ENCODE data around the gene OTOGL.
A peak's percentile ranks its signal among the peaks of the same experiment; 100 is the strongest.

OTOGL gene

GRCh38 chr12:80373666-80374065 is 274.3 kb downstream of the OTOGL start:
- no peak for DNase-seq (ENCODE audit: low spot score)

DNA sequence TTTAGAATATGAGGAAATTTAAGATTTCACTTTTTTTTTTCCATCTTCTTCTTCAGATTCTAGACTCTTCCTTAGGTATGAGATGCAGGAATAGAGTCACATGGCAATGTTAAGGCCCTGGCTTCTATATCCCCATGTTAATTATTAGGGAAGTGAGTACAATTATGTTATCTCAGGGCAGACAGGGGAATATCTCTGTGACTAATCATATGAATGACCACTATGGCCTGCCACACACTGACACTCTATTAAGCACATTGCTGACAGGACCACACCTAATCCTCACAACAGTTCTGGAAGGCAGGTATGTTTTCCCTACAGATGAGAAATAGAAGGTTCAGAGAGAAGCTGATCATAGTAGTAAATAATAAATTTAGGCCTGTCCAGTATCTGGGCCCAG is 275.3 kb downstream of the OTOGL start:
- no peak for DNase-seq (ENCODE audit: low spot score)

DNA sequence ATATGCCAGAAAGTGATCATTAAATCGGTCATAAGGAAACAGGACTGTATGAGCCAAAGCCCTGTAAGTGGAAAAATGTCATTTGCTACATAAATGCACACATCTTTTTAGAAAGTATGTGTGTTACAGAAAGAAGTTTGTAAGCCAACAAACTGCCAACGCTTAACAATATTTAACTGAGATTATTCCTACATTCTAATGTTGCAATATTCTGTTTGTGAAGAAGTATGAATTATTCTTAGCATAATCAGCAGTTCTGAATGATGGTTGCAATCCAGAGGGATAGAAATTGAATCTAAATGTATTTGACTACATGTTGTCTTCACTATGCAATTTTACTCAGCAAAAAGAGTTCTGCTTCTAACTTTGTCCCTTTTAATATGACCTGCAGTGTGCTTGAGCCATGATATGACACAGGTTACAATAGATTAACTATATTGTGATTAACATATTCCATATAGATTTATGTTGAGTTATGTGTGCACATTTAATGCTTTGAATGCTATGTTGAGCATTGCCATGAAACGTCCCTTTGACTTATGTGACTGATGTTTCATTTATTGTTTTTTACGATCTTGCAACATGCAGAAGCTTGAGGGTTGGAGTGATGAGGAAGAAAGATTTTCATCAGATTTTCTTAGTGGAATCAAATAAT is 277.9 kb downstream of the OTOGL start:
- DNase-seq (ENCODE audit: low spot score), result no peak

- no peak for DNase-seq (ENCODE audit: low spot score)
Measured at GRCh38 chr12:80381121-80381520, 281.8 kb downstream of the OTOGL start.

DNA sequence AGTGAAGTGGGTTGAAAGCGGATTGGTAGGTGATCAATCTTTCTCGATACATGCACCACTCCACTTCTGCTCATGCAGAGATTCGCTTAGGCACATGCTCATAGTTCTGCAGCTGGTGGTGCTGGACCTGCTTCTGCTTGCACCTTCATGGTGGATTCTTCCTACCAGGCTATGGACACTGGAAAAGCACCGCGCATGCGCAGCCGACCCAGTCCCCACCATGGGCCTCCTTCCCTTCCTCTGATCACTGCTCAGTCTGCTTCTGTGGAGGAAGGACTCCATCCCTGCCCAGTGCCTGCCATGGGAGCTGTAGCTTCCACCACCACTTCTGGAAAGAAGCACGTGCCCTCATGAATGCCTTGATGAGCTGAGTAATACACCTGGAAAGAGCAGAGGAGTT is 282.9 kb downstream of the OTOGL start:
- no peak for DNase-seq (ENCODE audit: low spot score)

DNA sequence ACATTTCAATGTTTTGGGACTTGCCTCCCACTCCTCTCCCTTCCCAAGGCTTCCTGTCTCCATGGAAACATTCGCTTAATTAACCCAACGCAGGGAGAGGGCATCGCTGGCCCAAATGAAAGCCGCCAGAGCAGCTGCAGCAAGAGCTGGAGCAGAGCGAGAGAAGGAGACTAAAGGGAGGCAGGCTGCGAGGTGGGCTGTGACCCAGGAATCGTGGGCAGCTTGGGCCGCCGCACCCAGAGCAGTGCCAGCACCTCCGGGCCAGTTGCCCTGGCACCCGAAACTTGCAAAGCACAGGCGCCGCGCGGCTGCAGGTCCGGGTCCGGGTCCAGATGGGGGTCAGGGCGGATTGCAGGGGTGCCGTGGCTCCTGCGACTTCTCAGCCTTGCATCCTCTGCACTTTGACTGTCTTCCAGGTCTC is 301.2 kb downstream of the OTOGL start:
- DNase-seq (ENCODE audit: low spot score), result peak; percentile 8

DNA sequence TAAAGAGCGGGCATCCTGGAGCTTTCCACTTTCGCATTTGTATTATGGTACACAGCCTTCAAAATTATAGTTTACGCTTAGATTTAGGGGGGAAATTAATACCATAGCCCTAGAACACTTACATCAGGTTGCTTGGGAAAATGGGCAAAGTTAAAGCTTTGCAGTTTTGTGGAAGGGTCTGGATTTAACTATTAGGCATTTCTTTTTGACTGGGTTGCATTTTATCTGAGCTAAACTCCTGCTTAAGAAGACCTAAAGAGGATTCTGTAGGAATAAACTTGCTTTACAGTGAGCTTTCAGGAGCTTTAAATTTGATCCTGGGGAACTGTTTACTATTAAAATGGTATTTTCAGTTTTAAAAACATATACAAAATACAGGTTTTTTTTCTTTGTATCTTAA is 301.9 kb downstream of the OTOGL start:
- no peak for DNase-seq (ENCODE audit: low spot score)

GRCh38 chr12:80404629-80405028 is 305.3 kb downstream of the OTOGL start:
- DNase-seq (ENCODE audit: low spot score), result no peak

DNA sequence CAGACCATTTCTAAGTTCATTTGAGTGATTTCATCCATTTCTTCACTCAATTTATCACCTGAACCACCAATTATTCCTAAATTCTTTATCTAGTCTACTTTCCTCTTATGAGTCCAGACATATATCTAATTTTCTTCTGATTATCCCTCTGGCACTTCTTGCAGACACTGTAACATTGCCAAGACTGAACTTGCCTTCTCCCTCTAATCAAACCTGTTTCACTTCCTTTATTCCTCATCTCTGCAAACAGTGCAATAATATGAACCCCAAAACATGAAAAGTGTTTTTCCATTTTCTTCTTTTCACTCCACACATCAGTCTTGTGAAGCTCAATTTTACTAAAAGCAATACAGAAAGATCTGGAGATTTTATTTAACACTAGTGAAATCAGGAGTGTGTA is 306.9 kb downstream of the OTOGL start:
- no peak for DNase-seq (ENCODE audit: low spot score)

DNA sequence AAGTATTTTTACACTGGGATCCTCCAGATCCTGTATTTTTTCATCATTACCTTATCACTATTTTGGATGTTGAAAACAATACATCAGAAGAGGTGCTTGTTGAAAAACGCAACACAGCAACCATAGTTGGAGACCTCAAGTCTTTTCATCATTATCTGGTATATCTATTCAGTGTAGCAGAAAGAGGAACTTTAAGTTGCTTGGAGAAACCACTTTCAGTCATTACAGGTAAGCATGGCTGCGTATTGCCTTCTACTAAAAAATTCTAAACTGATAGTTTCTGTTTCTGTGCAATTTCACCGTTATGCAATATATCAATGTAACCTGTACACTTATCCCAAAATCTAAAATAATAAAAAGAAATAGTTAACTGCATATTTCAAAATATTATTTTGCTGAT is 312.4 kb downstream of the OTOGL start:
- no peak for DNase-seq (ENCODE audit: low spot score)

DNA sequence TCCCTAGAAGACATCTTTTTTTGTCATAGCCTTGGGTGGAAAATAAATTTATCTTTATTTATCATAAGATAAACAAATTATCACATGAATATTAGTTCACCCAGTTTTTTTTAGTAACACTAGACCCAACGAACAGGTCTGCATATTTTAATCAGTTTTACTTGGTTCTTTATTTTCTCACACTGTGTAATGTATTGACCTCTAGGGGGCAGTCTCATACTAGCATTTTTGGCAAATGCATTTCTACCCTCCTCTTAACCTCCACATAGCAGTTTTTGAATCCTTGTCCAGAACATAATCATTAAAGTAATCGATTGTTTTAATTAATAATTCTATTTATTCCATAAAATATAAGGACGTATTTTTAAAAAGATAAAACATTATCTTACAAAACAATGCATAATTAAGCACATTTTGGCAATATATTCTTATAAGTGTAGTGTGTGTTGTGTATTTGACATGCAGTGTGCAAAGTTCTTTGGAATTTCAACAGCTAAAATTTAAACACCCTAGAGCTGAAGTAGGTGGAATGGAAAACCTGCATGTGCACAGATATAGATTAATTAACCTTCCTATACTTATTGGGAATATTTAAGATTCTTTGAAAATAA is 313.1 kb downstream of the OTOGL start:
- peak; percentile 55 for DNase-seq (ENCODE audit: low spot score)

GRCh38 chr12:80413462-80413861 is 314.1 kb downstream of the OTOGL start:
- DNase-seq (ENCODE audit: low spot score), result no peak

- DNase-seq (ENCODE audit: low spot score), result no peak
Measured at GRCh38 chr12:80415466-80415865, 316.1 kb downstream of the OTOGL start.

GRCh38 chr12:80419644-80420043 is 320.3 kb downstream of the OTOGL start:
- peak; percentile 56 for DNase-seq (ENCODE audit: low spot score)

GRCh38 chr12:80420075-80420474 is 320.7 kb downstream of the OTOGL start:
- DNase-seq (ENCODE audit: low spot score), result no peak

GRCh38 chr12:80422550-80422949 is 323.2 kb downstream of the OTOGL start:
- no peak for DNase-seq (ENCODE audit: low spot score)
